HPDE6-E6E7 (cell line): ENCODE results near the gene PNLIPRP1.

Experiments used
- DNase-seq: peaks from one replicate; pipeline ENCODE4 v3.0.0; 2011; ENCODE audit warnings: missing footprints; ENCODE audit errors: extremely low spot score

Gene PNLIPRP1

GRCh38 chr10:116631871-116632295 is 41.1 kb downstream of the PNLIPRP1 start:
- DNase-seq: no peak

GRCh38 chr10:116632596-116633215 is 41.9 kb downstream of the PNLIPRP1 start:
- DNase-seq: no peak

GRCh38 chr10:116633216-116633600 is 42.4 kb downstream of the PNLIPRP1 start:
- DNase-seq: no peak

- peak; percentile 23 for DNase-seq
Observed at GRCh38 chr10:116634126-116634975, 43.6 kb downstream of the PNLIPRP1 start.

- DNase-seq: no peak
Observed at GRCh38 chr10:116636385-116636784, 45.6 kb downstream of the PNLIPRP1 start.

GRCh38 chr10:116636976-116637375 is 46.2 kb downstream of the PNLIPRP1 start:
- no peak for DNase-seq

GRCh38 chr10:116637830-116638229 is 47.1 kb downstream of the PNLIPRP1 start:
- DNase-seq: no peak

GRCh38 chr10:116646502-116646901 is 55.7 kb downstream of the PNLIPRP1 start:
- no peak for DNase-seq

GRCh38 chr10:116648903-116649302 is 58.1 kb downstream of the PNLIPRP1 start:
- DNase-seq: no peak

- no peak for DNase-seq
Observed at GRCh38 chr10:116653885-116654284, 63.1 kb downstream of the PNLIPRP1 start.

- DNase-seq: no peak
Observed at GRCh38 chr10:116654816-116655215, 64.1 kb downstream of the PNLIPRP1 start.

GRCh38 chr10:116655568-116655967 is 64.8 kb downstream of the PNLIPRP1 start:
- DNase-seq: no peak

- DNase-seq: no peak
Observed at GRCh38 chr10:116656044-116656443, 65.3 kb downstream of the PNLIPRP1 start.

GRCh38 chr10:116657863-116658551 is 67.2 kb downstream of the PNLIPRP1 start:
- no peak for DNase-seq
